Nephron (organoid): ENCODE data around the gene JARID2.

Experiments
- H3K27ac Mint-ChIP-seq, 3 experiments: 2 replicates each; pipeline ENCODE4 v1.8.0; 2020; ENCODE audit warnings: mixed read lengths in 3 of 3, mild to moderate bottlenecking in 2 of 3, moderate library complexity in 1 of 3
- H3K27me3 Mint-ChIP-seq: 2 replicates; pipeline ENCODE4 v1.8.0; 2021; ENCODE audit warnings: low read depth, mild to moderate bottlenecking, moderate library complexity, mixed read lengths
- H3K36me3 Mint-ChIP-seq: 2 replicates; pipeline ENCODE4 v1.8.0; 2020; ENCODE audit warnings: low read depth, mixed read lengths
- H3K4me1 Mint-ChIP-seq: 2 replicates; pipeline ENCODE4 v1.8.0; 2020; ENCODE audit warnings: mixed read lengths
- H3K4me3 Mint-ChIP-seq, 3 experiments: 2 replicates each; pipeline ENCODE4 v1.8.0; 2020; ENCODE audit warnings: mild to moderate bottlenecking in 3 of 3, mixed read lengths in 3 of 3, moderate library complexity in 2 of 3
- H3K9me3 Mint-ChIP-seq: 2 replicates; pipeline ENCODE4 v1.8.0; 2020; ENCODE audit warnings: mixed read lengths
- CTCF ChIP-seq, 3 experiments: fragments of 200-600 bp; sonication (generic); IDR thresholded peaks; one replicate each; pipeline ENCODE4 v1.5.0; 2021; ENCODE audit warnings: antibody characterized with exemption in 3 of 3; ENCODE audit not compliant: unreplicated experiment in 3 of 3

The JARID2 gene

GRCh38 chr6:15374119-15374518 is 128.2 kb downstream of the JARID2 start:
- no peak for TF ChIP-seq CTCF (IDR thresholded peaks at IDR 0.05; ENCODE audit: unreplicated experiment in 3 of 3)
- Mint-ChIP-seq H3K27ac (no peak overlapping the region), H3K27me3 (peaks cover 4% of the 10 kb centered on the region), H3K36me3 (peaks cover 6% of the 10 kb centered on the region), H3K4me1 (peaks cover 33% of the 10 kb centered on the region), H3K9me3 (no peaks in the 10 kb centered on the region), H3K4me3 (no peak overlapping the region)

DNA sequence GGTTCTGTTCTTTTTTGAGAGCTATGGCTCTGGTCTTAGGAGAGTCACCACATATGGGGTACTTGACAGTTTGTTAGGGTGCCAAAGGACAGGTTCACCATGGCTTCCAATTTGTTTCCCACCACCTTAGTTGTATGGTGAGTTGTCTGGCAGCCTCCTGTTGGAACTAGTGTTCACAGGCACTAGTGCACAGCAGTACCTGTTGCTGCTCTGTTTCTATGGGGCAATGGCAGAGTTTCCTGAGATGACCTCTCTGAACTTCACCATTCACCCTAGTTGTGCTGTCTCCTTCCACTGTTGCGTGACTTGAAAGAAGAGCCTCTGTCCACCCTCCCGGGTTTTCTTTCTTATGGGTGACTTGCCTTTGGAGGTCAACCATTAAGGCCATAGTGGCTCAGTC is 129.1 kb downstream of the JARID2 start:
- H3K27ac Mint-ChIP-seq = no peak overlapping the region
- peaks cover 6% of the 10 kb centered on the region for H3K36me3 Mint-ChIP-seq
- peaks cover 30% of the 10 kb centered on the region for H3K4me1 Mint-ChIP-seq
- TF ChIP-seq CTCF (IDR thresholded peaks at IDR 0.05; ENCODE audit: unreplicated experiment in 3 of 3) = no peak
- H3K4me3 Mint-ChIP-seq = no peak overlapping the region
- no peaks in the 10 kb centered on the region for H3K9me3 Mint-ChIP-seq
- peaks cover under 1% of the 10 kb centered on the region for H3K27me3 Mint-ChIP-seq

- Mint-ChIP-seq H3K4me3 (no peak overlapping the region), H3K36me3 (peaks cover 6% of the 10 kb centered on the region), H3K27ac (no peak overlapping the region), H3K9me3 (no peaks in the 10 kb centered on the region), H3K4me1 (peaks cover 32% of the 10 kb centered on the region), H3K27me3 (no peaks in the 10 kb centered on the region)
- TF ChIP-seq CTCF (IDR thresholded peaks at IDR 0.05; ENCODE audit: unreplicated experiment in 3 of 3) = no peak
Observed at GRCh38 chr6:15375638-15376290, 129.9 kb downstream of the JARID2 start.

GRCh38 chr6:15376900-15377487 is 131.1 kb downstream of the JARID2 start:
- Mint-ChIP-seq H3K36me3 (peaks cover 6% of the 10 kb centered on the region), H3K27ac (no peak overlapping the region), H3K4me1 (peaks cover 26% of the 10 kb centered on the region), H3K4me3 (no peak overlapping the region), H3K27me3 (no peaks in the 10 kb centered on the region), H3K9me3 (no peaks in the 10 kb centered on the region)
- no peak for TF ChIP-seq CTCF (IDR thresholded peaks at IDR 0.05; ENCODE audit: unreplicated experiment in 3 of 3)

- H3K4me3 Mint-ChIP-seq = no peak overlapping the region
- H3K4me1 Mint-ChIP-seq = peaks cover 25% of the 10 kb centered on the region
- no peak for TF ChIP-seq CTCF (IDR thresholded peaks at IDR 0.05; ENCODE audit: unreplicated experiment in 3 of 3)
- H3K27ac Mint-ChIP-seq = no peak overlapping the region
- no peaks in the 10 kb centered on the region for H3K27me3 Mint-ChIP-seq
- no peaks in the 10 kb centered on the region for H3K9me3 Mint-ChIP-seq
- peaks cover 6% of the 10 kb centered on the region for H3K36me3 Mint-ChIP-seq
Observed at GRCh38 chr6:15378272-15378671, 132.4 kb downstream of the JARID2 start.

GRCh38 chr6:15378866-15379265 is 133.0 kb downstream of the JARID2 start:
- Mint-ChIP-seq H3K9me3 (no peaks in the 10 kb centered on the region), H3K27ac (no peak overlapping the region), H3K36me3 (peaks cover 6% of the 10 kb centered on the region)

More at GRCh38 chr6:15378866-15379265, 133.0 kb downstream of the JARID2 start:
- Mint-ChIP-seq H3K27me3 (no peaks in the 10 kb centered on the region), H3K4me1 (peaks cover 25% of the 10 kb centered on the region), H3K4me3 (no peak overlapping the region)
- no peak for TF ChIP-seq CTCF (IDR thresholded peaks at IDR 0.05; ENCODE audit: unreplicated experiment in 3 of 3)
